Fibroblast of upper back skin (primary cell): ENCODE measurements around the gene TRIM32.
A peak's percentile ranks its signal among the peaks of the same experiment; 100 is the strongest.
"Not testable (repeated sequence)": the region's sequence is repeated elsewhere in the genome, so short reads cannot be mapped to it uniquely, and the experiment has no call there.

ENCODE experiments used
- DNase-seq: peaks from one replicate; pipeline ENCODE4 v3.0.0-alpha.2; 2013

Gene TRIM32

GRCh38 chr9:116674210-116674980 lies 12.7 kb upstream of the TRIM32 start:
- no peak for DNase-seq

GRCh38 chr9:116683535-116683934 lies 3.6 kb upstream of the TRIM32 start:
- DNase-seq: no peak

- DNase-seq: peak; percentile 24
These were observed 1.9 kb upstream of the TRIM32 start for GRCh38 chr9:116685166-116685565.

- DNase-seq: no peak
These were observed 970 bp upstream of the TRIM32 start for GRCh38 chr9:116686135-116686534.

DNA sequence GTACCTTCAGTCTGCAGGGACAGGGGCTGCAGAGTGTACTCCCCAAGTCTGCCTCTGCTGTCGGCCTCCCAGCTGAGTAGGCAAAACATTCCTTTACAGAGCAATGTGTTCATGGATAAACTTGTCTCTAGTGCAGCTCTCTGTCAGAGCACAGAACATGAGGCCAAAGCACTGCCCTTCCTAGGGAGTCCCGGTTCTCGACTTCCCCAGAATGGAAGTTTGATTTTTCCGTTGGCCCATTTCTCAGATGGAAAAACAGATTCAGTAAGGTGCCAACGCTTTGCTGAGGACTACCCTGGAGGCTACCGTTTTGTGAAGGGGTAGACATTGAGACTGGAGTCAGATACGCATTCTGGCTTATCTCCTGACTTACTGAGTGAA lies 422 bp upstream of the TRIM32 start:
- DNase-seq: peak; percentile 17

GRCh38 chr9:116687754-116688135 lies 640 bp downstream of the TRIM32 start:
- DNase-seq: no peak

GRCh38 chr9:116688806-116689485 lies 1.8 kb downstream of the TRIM32 start:
- no peak for DNase-seq

DNA sequence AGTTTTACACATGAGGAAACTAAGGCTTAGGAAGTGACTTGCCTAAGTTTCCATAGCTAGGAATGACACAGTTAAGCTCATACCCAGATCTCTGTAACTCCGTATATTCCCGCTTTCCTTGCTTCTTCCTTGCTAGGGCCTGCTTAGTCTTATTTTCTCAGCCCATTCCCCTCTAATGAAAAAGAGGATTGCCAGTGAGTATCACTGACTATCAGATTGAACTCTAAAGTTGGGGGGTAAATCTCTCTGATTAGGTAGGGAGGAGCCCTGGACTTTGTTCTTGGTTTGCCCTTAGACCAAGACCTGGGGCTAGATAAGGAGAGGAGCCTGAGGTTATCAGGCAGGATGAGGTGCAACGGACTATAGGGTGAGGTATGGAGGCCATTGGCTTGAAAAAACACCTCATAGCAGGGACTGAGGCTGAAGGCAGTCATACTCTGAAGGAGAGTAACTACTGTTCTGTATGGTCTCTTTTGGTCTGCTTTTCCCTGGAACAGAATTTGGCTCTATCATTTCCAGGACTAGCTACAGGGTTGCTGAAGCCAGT lies 2.5 kb downstream of the TRIM32 start:
- no peak for DNase-seq

GRCh38 chr9:116690805-116691204 lies 3.7 kb downstream of the TRIM32 start:
- DNase-seq: not testable (repeated sequence)

DNA sequence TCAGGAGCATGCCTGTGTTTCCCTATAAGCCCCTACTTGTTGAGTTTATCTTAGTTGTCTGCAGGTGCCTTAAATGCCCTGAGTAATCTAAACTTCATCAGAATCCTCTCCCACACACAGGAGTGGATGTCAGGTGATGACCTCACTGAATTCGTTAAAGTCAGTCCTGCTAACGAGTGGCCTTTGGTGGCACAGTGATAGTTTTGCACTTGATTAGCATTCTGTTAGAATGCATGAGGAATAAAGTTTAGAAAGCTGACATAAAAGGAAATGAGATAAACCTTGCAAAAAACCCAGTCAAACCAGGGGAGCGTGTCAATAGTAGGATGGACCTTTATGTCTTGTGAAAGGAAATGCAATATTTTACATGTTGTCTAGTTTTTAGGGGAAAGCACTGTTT lies 4.5 kb downstream of the TRIM32 start:
- DNase-seq: no peak

GRCh38 chr9:116692616-116693015 lies 5.5 kb downstream of the TRIM32 start:
- no peak for DNase-seq

DNA sequence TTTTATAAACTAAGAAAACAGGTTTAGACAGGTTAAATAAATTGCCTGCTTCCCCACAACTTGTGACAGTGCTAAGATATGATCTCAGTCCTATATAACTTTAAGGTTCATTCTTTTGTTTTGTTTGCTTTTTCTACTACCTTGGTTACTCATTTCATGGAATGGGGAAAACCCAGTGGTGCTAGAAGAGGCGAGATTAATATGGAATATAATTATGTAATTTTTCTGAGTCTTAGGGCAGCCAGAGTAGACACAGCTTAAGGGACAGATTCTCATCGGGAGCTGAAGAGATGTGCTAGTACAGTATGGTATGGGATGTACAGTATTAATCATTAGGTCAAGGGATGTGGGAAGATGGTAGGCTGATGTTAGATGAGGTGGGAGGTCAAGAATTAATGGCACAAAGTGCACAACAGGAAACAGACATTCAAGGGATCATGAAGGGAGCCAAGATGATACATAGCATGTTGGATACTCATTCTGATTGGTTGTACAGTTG lies 6.2 kb downstream of the TRIM32 start:
- no peak for DNase-seq

GRCh38 chr9:116694785-116695291 lies 7.7 kb downstream of the TRIM32 start:
- peak; percentile 55 for DNase-seq

DNA sequence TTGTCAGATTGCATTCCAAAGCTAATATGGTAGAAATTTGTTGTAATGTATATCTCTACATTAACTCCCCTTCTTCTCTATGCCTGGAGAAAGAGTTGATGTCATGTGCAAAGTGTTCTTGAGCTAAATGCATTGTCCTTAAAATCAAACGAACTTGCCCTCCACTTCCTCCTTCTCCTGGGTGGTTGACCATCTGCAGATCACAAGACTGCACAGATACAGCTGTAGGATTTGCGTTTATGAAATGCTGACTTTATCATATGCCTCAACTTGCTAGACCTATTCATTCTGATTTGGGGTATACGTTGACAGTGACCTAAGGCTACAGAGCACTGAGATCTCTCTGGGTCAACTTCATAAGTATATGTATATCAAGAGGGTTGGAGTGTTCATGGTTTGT lies 8.3 kb downstream of the TRIM32 start:
- DNase-seq: no peak

GRCh38 chr9:116697362-116697761 lies 10.3 kb downstream of the TRIM32 start:
- DNase-seq: peak; percentile 79

GRCh38 chr9:116697887-116698286 lies 10.8 kb downstream of the TRIM32 start:
- DNase-seq: no peak

DNA sequence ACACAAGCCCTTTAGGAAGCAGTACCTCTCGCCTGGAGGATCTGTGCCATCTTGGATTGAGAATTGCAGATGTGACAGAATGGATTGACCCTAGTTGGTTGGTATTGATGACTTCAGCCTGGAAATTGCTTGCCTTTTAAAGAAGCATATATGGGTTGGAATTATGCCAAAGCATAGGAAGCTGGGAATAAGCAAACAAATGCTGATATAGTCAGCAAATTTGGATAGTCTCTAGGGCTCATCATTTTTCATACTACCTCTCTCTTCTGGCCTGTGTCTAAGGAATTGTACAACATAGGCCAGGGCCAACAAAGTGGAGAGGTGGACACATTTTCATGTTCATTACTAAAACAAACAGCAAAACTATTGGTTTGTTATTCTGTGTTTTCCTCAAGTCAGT lies 13.2 kb downstream of the TRIM32 start:
- DNase-seq: no peak

DNA sequence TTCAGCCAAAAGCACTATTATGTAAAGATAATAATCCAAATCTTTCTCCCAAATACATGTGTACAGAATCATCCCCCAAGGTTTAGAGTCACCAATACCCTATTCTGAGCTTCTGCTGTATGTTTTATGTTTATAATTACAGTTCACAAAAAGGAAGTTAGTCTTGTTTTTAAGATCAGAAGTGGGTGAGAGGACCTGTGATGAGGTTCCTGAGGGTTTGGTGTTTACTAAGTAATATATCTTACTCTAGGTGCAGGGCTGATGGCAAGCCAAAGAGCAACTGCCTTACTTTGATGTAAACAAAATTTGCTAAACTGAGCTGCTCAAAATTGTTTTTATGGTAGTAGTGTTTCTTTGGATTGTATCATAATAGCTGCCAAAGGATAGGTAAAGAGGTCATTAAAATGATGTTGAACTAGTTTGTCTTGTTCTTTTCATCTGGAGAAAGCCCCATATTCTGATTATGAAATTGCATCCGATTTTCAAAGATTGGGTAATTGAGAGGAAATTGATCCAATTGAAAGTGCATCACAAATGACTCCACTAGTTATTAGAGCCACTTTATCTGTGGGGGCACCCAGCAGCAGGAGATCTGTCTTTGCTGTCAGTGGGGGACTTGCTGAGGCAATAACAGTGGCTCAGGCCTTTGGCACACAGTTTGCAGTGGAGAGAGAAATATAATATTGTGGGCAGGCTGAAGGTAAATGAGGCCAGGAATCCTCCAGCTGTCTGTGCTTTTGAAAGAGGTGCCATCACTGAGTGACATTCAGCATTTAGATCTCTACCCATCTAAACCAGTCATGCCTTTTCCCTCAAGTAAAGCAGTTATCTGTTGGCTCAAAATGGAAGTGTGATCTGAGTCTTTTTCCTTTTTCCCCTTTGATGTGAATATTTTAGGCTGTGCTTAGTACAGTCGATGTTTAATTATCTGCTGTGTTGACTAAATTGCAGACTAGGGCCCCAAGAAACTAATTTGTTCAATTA lies 14.1 kb downstream of the TRIM32 start:
- no peak for DNase-seq

DNA sequence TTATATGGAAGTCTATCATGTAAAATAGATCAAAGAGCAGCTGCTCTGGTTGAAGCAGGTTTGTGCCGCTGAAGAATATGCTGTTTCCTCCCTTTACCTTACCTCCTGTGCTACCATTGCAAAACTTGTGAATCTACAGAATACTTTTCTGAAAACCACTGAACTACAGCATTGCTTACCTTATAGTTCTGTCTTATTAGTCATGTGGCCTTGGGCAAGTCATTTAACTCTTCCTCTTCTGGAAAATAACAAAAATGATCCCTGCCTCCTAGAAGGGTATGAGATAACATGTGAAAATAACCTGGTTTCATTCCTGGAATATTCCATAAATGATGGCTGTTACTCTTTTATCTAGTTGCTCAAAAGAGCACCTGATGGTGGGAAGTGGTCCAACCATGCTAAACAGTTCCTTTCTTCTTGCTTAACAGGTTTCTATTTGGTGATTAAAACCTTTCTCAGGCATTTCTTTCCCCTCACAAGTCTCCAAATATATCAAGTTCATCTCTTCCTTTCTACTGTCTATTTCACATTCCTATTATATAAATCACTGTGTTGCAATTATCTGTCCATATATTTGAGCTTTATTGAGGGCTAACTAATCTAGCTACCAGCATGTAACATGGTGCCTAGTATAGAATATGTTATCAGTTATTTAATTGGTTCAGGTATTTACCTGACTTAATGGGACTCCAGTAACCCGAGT lies 15.0 kb downstream of the TRIM32 start:
- peak; percentile 12 for DNase-seq

DNA sequence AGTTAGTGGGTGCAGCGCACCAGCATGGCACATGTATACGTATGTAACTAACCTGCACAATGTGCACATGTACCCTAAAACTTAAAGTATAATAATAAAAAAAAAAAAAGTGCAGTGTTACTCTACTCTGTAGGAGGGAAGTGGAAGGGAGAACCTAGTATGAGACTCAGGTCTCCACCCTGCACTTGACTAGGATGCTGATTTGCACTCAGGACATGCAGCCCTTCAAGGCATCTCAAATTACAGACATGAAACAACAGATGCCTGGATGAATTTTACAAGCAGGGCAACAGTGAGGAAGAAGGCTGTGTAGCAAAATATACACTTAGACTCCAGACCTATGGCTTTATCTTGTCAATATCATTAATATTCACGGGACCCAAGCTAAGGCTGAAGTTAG lies 16.5 kb downstream of the TRIM32 start:
- no peak for DNase-seq

GRCh38 chr9:116704470-116704869 lies 17.4 kb downstream of the TRIM32 start:
- DNase-seq: no peak

GRCh38 chr9:116705531-116705930 lies 18.4 kb downstream of the TRIM32 start:
- no peak for DNase-seq
